Measurements from ENCODE around the gene SMKR1. TPM values are rescaled to one million over a fixed set of nuclear protein-coding genes. Genes with fewer than 3 reads are reported as not detected.

SMKR1 gene
- total and polyA plus RNA-seq, 9 of the 15 experiments (the other 6 are each of a cell fraction or from before 2014, with no cell fraction given): 0.58 to 1.8 (median 0.93) TPM; not detected in 1

DNA sequence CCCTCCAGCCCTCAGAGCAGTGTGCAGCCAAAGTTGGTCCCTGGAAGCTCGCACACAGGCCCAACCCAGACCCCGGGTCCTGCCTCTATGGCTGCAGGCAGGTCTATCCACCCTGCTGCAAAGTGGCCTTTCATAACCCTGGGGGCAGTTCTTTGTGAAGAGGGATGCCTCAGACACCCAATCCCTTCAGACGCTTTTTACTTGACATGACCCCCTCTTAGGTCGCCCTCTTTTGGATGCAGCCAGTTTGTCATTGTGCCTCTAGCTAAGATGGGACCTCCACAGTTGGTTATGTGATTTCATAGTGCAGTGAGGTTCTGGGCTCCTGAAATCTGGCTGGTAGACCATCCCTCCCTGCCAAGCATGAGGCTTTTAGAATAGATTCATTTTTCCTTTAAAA is 27.3 kb downstream of the SMKR1 start:
- Histone ChIP-seq H3K27me3 (ENCODE audit: control insufficient read depth in 2 of 2, insufficient read depth in 2 of 2, low read length in 2 of 2) (peaks cover 7 to 35% of the 10 kb centered on the region in 2 experiments; a peak in 3 of 5 replicates), H3K4me2 (ENCODE audit: insufficient read depth, low read length) (no peak overlapping the region), H2AFZ (ENCODE audit: low read depth, low read length) (no peak overlapping the region), H3K9me1 (ENCODE audit: control insufficient read depth, insufficient read depth, low read length) (peaks cover 3% of the 10 kb centered on the region), H3K9me3 (replicated peaks; ENCODE audit: control insufficient read depth, insufficient read depth, low read depth, low read length) (no peaks in the 10 kb centered on the region), H3K36me3 (ENCODE audit: control insufficient read depth, insufficient read depth, low read length) (no peaks in the 10 kb centered on the region), H3K4me3 (no peak overlapping the region), H3K27ac (ENCODE audit: extremely low read depth, low read depth, low read length) (no peak overlapping the region), H3K79me2 (ENCODE audit: control insufficient read depth, insufficient read depth, low read length) (no peaks in the 10 kb centered on the region), H3K4me1 (replicated peaks in 1 of 2; ENCODE audit: control insufficient read depth in 2 of 2, insufficient read depth in 2 of 2, low read length in 2 of 2) (peaks cover 6 to 17% of the 10 kb centered on the region in 2 experiments; a peak in 3 of 5 replicates), H4K20me1 (replicated peaks; ENCODE audit: control insufficient read depth, insufficient read depth, low read length) (no peaks in the 10 kb centered on the region), H3K9ac (ENCODE audit: insufficient read depth in 1 of 2, low read depth in 2 of 2, low read length in 2 of 2) (no peak overlapping the region)
- intact Hi-C loops (cut with micrococcal nuclease) (no loop called here), in situ Hi-C loops (cut with MboI) (loop anchor here (10.0 kb wide), 1 partner anchor 1705 kb away; no protein-coding TSS in a partner anchor)
- ChIA-PET POLR2A (no interaction called here), CTCF (ENCODE audit: low intra/inter-chr PET ratio) (interaction anchor here (0.6 kb wide), 1 partner anchor 1191 kb away, joined by 5 read pairs; no protein-coding TSS in a partner anchor)
- no peak for TF ChIP-seq SMARCC2 (IDR thresholded peaks at IDR 0.05; ENCODE audit: low read depth)
- peak in 1 of 3 experiments; percentile 9; a peak in 2 of 6 replicates for TF ChIP-seq CTCF (IDR thresholded peaks at IDR 0.05 in 2 of 3, conservative IDR thresholded peaks at IDR 0.05 in 1 of 3; ENCODE audit: insufficient read depth in 2 of 3, low read depth in 1 of 3, low read length in 3 of 3)
- TF ChIP-seq, protein P1, sequence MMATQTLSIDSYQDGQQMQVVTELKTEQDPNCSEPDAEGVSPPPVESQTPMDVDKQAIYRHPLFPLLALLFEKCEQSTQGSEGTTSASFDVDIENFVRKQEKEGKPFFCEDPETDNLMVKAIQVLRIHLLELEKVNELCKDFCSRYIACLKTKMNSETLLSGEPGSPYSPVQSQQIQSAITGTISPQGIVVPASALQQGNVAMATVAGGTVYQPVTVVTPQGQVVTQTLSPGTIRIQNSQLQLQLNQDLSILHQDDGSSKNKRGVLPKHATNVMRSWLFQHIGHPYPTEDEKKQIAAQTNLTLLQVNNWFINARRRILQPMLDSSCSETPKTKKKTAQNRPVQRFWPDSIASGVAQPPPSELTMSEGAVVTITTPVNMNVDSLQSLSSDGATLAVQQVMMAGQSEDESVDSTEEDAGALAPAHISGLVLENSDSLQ (IDR thresholded peaks at IDR 0.05): peak; percentile 62; the same call in 1 of the 2 replicates
- TF ChIP-seq, protein P2, sequence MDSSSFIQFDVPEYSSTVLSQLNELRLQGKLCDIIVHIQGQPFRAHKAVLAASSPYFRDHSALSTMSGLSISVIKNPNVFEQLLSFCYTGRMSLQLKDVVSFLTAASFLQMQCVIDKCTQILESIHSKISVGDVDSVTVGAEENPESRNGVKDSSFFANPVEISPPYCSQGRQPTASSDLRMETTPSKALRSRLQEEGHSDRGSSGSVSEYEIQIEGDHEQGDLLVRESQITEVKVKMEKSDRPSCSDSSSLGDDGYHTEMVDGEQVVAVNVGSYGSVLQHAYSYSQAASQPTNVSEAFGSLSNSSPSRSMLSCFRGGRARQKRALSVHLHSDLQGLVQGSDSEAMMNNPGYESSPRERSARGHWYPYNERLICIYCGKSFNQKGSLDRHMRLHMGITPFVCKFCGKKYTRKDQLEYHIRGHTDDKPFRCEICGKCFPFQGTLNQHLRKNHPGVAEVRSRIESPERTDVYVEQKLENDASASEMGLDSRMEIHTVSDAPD (CRISPR knock-in tag; IDR thresholded peaks at IDR 0.05): no peak
- TF ChIP-seq DACH1 (IDR thresholded peaks at IDR 0.05; ENCODE audit: partially characterized antibody): no peak
- TF ChIP-seq, protein P3, sequence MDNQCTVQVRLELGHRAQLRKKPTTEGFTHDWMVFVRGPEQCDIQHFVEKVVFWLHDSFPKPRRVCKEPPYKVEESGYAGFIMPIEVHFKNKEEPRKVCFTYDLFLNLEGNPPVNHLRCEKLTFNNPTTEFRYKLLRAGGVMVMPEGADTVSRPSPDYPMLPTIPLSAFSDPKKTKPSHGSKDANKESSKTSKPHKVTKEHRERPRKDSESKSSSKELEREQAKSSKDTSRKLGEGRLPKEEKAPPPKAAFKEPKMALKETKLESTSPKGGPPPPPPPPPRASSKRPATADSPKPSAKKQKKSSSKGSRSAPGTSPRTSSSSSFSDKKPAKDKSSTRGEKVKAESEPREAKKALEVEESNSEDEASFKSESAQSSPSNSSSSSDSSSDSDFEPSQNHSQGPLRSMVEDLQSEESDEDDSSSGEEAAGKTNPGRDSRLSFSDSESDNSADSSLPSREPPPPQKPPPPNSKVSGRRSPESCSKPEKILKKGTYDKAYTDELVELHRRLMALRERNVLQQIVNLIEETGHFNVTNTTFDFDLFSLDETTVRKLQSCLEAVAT (IDR thresholded peaks at IDR 0.05): no peak
- no peak for TF ChIP-seq ZNF146 (CRISPR knock-in tag; IDR thresholded peaks at IDR 0.05; ENCODE audit: unreplicated experiment)
- no TSS peak for BruUV-seq (replicated peaks)
- DNase-seq (ENCODE audit: extremely low read depth in 1 of 4, low spot score in 3 of 4) (no peak), FAIRE-seq (peak; percentile 15), ATAC-seq (peak; percentile 9; the same call in 1 of the 3 replicates)
- WGBS (ENCODE audit: insufficient coverage, low coverage, missing lambda C conversion rate): 9% methylated on average over 4 of the region's 4 CpGs
